Neuronal stem cell (in vitro differentiated cells): ENCODE results near the gene PDZRN3.

ENCODE experiments used
- DNase-seq: peaks from one replicate; pipeline ENCODE4 v3.0.0-alpha.2; 2013; ENCODE audit warnings: low spot score
- H2AFZ ChIP-seq: one replicate; pipeline ENCODE4 v1.6.1; 2013; ENCODE audit warnings: mild to moderate bottlenecking, low read length, inconsistent platforms
- H2AK5ac ChIP-seq: 2 replicates; pipeline ENCODE4 v1.6.1; 2013; ENCODE audit warnings: low read depth, mild to moderate bottlenecking, inconsistent platforms, low read length, moderate library complexity, mixed read lengths
- H2BK120ac ChIP-seq: 2 replicates; pipeline ENCODE4 v1.6.1; 2013; ENCODE audit warnings: low read depth, mild to moderate bottlenecking, inconsistent platforms, low read length, moderate library complexity, mixed read lengths
- H2BK12ac ChIP-seq: one replicate; pipeline ENCODE4 v1.6.1; 2013; ENCODE audit warnings: low read length, inconsistent platforms
- H2BK15ac ChIP-seq: 2 replicates; pipeline ENCODE4 v1.6.1; 2013; ENCODE audit warnings: mild to moderate bottlenecking, low read length, inconsistent platforms, mixed read lengths
- H2BK5ac ChIP-seq: one replicate; pipeline ENCODE4 v1.6.1; 2013; ENCODE audit warnings: inconsistent platforms, mild to moderate bottlenecking, low read length, moderate library complexity
- H3K14ac ChIP-seq: one replicate; pipeline ENCODE4 v1.6.1; 2013; ENCODE audit warnings: low read length, inconsistent platforms
- H3K18ac ChIP-seq: 2 replicates; pipeline ENCODE4 v1.6.1; 2013; ENCODE audit warnings: low read length, inconsistent platforms
- H3K23ac ChIP-seq: 2 replicates; pipeline ENCODE4 v1.6.1; 2013; ENCODE audit warnings: low read depth, mild to moderate bottlenecking, mixed read lengths, low read length, inconsistent platforms; ENCODE audit not compliant: poor library complexity
- H3K27ac ChIP-seq: replicated peaks from 3 replicates; pipeline ENCODE4 v1.5.1; 2013; ENCODE audit warnings: low read length, inconsistent platforms
- H3K27me3 ChIP-seq, 3 experiments: 2 replicates each; pipeline ENCODE4 v1.6.1; 2013; ENCODE audit warnings: low read length in 3 of 3, mild to moderate bottlenecking in 2 of 3, inconsistent platforms in 1 of 3, low read depth in 1 of 3, mixed read lengths in 1 of 3, moderate library complexity in 1 of 3; ENCODE audit not compliant: control insufficient read depth in 3 of 3, insufficient read depth in 3 of 3
- H3K36me3 ChIP-seq, 2 donors: replicated peaks in 1 of 2; 2 replicates each; pipeline ENCODE4 v1.6.1; 2013; ENCODE audit warnings: low read length in 2 of 2; ENCODE audit not compliant: control insufficient read depth in 2 of 2, insufficient read depth in 2 of 2
- H3K4ac ChIP-seq: 2 replicates; pipeline ENCODE4 v1.6.1; 2013; ENCODE audit warnings: inconsistent platforms, mild to moderate bottlenecking, low read length, moderate library complexity
- H3K4me1 ChIP-seq, 2 donors: 1 replicate in 1 of 2; 2 replicates in 1 of 2; pipeline ENCODE4 v1.6.1; 2013; ENCODE audit warnings: low read length in 2 of 2, low read depth in 1 of 2; ENCODE audit not compliant: control insufficient read depth in 2 of 2, insufficient read depth in 1 of 2
- H3K4me2 ChIP-seq: one replicate; pipeline ENCODE4 v1.6.1; 2013; ENCODE audit warnings: mild to moderate bottlenecking, low read length, inconsistent platforms; ENCODE audit not compliant: insufficient read depth, poor library complexity, severe bottlenecking
- H3K4me3 ChIP-seq, 2 donors: 2 replicates each; pipeline ENCODE4 v1.5.1; 2013; ENCODE audit warnings: low read length in 2 of 2, mild to moderate bottlenecking in 2 of 2, inconsistent platforms in 1 of 2, moderate library complexity in 1 of 2
- H3K79me1 ChIP-seq: one replicate; pipeline ENCODE4 v1.6.1; 2013; ENCODE audit warnings: low read depth, mild to moderate bottlenecking, inconsistent platforms, low read length, moderate library complexity
- H3K9ac ChIP-seq: one replicate; pipeline ENCODE4 v1.6.1; 2013; ENCODE audit warnings: mild to moderate bottlenecking, low read depth, low read length, inconsistent platforms; ENCODE audit not compliant: poor library complexity
- H3K9me3 ChIP-seq, 2 donors: replicated peaks in 1 of 2; 2 replicates each; pipeline versions ENCODE3 to v1.6.1; 2013; ENCODE audit warnings: low read length in 2 of 2, mild to moderate bottlenecking in 2 of 2, inconsistent platforms in 1 of 2, low read depth in 1 of 2, mixed read lengths in 1 of 2, moderate library complexity in 1 of 2; ENCODE audit not compliant: control insufficient read depth in 2 of 2, insufficient read depth in 1 of 2
- H4K8ac ChIP-seq: one replicate; pipeline ENCODE4 v1.6.1; 2013; ENCODE audit warnings: low read depth, mild to moderate bottlenecking, inconsistent platforms, low read length, moderate library complexity
- H4K91ac ChIP-seq: one replicate; pipeline ENCODE4 v1.6.1; 2013; ENCODE audit warnings: low read length, low read depth, mild to moderate bottlenecking, inconsistent platforms; ENCODE audit not compliant: poor library complexity
- WGBS, 2 donors: extraction: QIAGEN DNeasy Blood & Tissue Kit; methylation state at CpG; one replicate each; pipeline ENCODE4 v1.1.7; 2013; ENCODE audit warnings: missing lambda C conversion rate in 2 of 2, mixed read lengths in 1 of 2; ENCODE audit not compliant: insufficient read length in 2 of 2, insufficient replicate concordance in 1 of 2; ENCODE audit errors: extremely low coverage in 2 of 2; 5-methylcytosine and 5-hydroxymethylcytosine counted together

Gene PDZRN3

GRCh38 chr3:73393005-73393404, 231.7 kb downstream of the PDZRN3 start:
- no peak overlapping the region for H2AK5ac ChIP-seq
- no peak overlapping the region for H3K9ac ChIP-seq
- H2AFZ ChIP-seq, result no peak overlapping the region
- DNase-seq, result no peak
- H2BK120ac ChIP-seq, result no peak overlapping the region
- H2BK5ac ChIP-seq, result no peak overlapping the region
- H3K4me1 ChIP-seq, result peaks cover 0 to under 1% of the 10 kb centered on the region in 2 donors
- peaks cover 0 to 80% of the 10 kb centered on the region in 2 donors for H3K36me3 ChIP-seq
- H4K8ac ChIP-seq, result no peak overlapping the region
- H3K79me1 ChIP-seq, result no peaks in the 10 kb centered on the region
- no peak overlapping the region for H2BK12ac ChIP-seq
- no peaks in the 10 kb centered on the region for H3K9me3 ChIP-seq
- H3K18ac ChIP-seq, result no peak overlapping the region
- no peak overlapping the region for H3K4me2 ChIP-seq
- no peaks in the 10 kb centered on the region for H3K27me3 ChIP-seq
- WGBS, 2 donors, result no CpG with 5 or more reads among the region's 9 CpGs
- H3K4ac ChIP-seq, result no peak overlapping the region
- H3K14ac ChIP-seq, result no peak overlapping the region
- no peak overlapping the region for H3K23ac ChIP-seq
- no peak overlapping the region for H3K4me3 ChIP-seq
- H4K91ac ChIP-seq, result no peak overlapping the region
- no peak overlapping the region for H2BK15ac ChIP-seq
- no peak overlapping the region for H3K27ac ChIP-seq

DNA sequence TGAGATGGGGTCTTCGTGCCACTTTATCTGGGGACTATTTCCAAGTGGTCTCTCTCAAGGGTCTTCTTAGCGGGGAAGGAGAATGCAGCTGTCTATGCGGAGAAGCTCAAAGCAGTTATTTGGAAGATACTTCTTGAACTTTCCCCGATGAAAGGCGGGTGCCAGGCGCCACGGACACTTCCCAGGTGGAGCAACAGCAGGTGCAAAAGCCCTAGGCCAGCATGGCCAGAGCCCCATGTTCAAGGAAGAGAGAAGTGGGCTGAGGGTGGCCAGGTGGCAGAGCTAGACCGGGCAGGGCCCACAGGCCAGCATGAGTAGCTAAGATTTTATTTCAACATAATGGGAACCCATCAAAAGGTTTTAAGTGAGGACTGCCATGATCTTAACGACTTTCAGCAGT, 232.8 kb downstream of the PDZRN3 start:
- Histone ChIP-seq H3K79me1 (no peaks in the 10 kb centered on the region), H3K27me3 (no peaks in the 10 kb centered on the region), H3K4me3 (no peak overlapping the region), H3K14ac (no peak overlapping the region), H2BK12ac (no peak overlapping the region), H3K4ac (no peak overlapping the region), H3K36me3 (peaks cover 0 to 84% of the 10 kb centered on the region in 2 donors), H3K9ac (no peak overlapping the region), H3K27ac (no peak overlapping the region), H3K9me3 (no peaks in the 10 kb centered on the region), H2AFZ (no peak overlapping the region), H2BK5ac (no peak overlapping the region), H2BK120ac (no peak overlapping the region), H3K18ac (no peak overlapping the region), H2AK5ac (no peak overlapping the region), H4K8ac (no peak overlapping the region), H3K23ac (no peak overlapping the region), H2BK15ac (no peak overlapping the region), H3K4me1 (no peaks in the 10 kb centered on the region), H3K4me2 (no peak overlapping the region), H4K91ac (no peak overlapping the region)
- no peak for DNase-seq
- no CpG with 5 or more reads among the region's 9 CpGs for WGBS, 2 donors

- Histone ChIP-seq H4K8ac (no peak overlapping the region), H3K14ac (no peak overlapping the region), H4K91ac (no peak overlapping the region), H3K4me2 (no peak overlapping the region), H3K4me3 (no peak overlapping the region), H3K36me3 (peaks cover 0 to 97% of the 10 kb centered on the region in 2 donors), H3K18ac (no peak overlapping the region), H3K9ac (no peak overlapping the region), H2BK5ac (no peak overlapping the region), H3K4ac (no peak overlapping the region), H3K9me3 (no peaks in the 10 kb centered on the region), H2BK12ac (no peak overlapping the region), H3K4me1 (peaks cover 0 to 2% of the 10 kb centered on the region in 2 donors), H3K27me3 (no peaks in the 10 kb centered on the region), H2AK5ac (no peak overlapping the region), H2BK15ac (no peak overlapping the region), H2BK120ac (no peak overlapping the region), H2AFZ (no peak overlapping the region), H3K23ac (no peak overlapping the region), H3K27ac (no peak overlapping the region), H3K79me1 (no peaks in the 10 kb centered on the region)
- WGBS, 2 donors, result no CpG with 5 or more reads among the region's 1 CpG
- no peak for DNase-seq
Measured at GRCh38 chr3:73389928-73390327, 234.8 kb downstream of the PDZRN3 start.

DNA sequence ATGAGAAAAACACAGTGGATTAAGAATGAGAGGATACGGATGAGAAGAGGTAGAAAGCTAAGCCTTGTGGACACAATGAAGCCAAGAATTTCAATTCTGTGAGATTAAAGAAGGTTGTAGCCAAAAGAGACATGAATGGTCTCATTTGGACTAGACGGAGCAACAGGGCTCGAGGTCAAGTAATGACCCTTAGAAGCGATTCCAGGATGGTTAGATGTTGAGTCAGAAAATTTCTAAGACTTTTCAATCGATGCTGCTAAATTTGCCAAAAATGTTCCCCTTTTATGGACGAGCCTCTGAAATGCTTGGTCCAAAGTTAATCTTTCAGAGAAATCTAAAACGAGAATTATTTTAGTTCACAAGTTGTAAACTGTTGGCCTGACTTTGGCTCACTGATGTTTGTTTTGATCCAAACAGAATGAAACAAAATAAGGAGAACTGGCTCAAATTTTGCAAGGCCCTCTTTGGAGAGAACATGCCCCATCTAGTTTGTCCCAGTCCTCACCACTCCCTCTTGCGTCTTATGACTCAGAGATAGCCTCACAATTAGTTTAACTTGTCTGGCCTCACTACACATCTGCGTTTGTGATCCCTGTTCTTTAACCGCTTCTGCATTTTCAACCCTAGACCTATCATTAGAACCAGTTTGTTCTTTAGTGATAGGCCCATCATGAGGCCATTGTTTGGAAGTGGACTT, 235.5 kb downstream of the PDZRN3 start:
- Histone ChIP-seq H2BK12ac (no peak overlapping the region), H3K18ac (no peak overlapping the region), H4K91ac (no peak overlapping the region), H3K79me1 (no peaks in the 10 kb centered on the region), H3K4ac (no peak overlapping the region), H3K9me3 (peaks cover 0 to under 1% of the 10 kb centered on the region in 2 donors), H3K14ac (no peak overlapping the region), H2AK5ac (no peak overlapping the region), H3K4me3 (no peak overlapping the region), H3K4me1 (peaks cover 0 to 2% of the 10 kb centered on the region in 2 donors), H3K23ac (no peak overlapping the region), H3K27ac (no peak overlapping the region), H2BK15ac (no peak overlapping the region), H3K36me3 (peaks cover 2 to 97% of the 10 kb centered on the region in 2 donors), H2AFZ (no peak overlapping the region), H3K4me2 (no peak overlapping the region), H2BK120ac (no peak overlapping the region), H3K27me3 (no peaks in the 10 kb centered on the region), H3K9ac (no peak overlapping the region), H2BK5ac (no peak overlapping the region), H4K8ac (no peak overlapping the region)
- DNase-seq, result no peak
- WGBS, 2 donors, result no CpG with 5 or more reads among the region's 10 CpGs
